GM21529 (cell line): Measurements from ENCODE around the gene EIF5.

Source experiments
- ATAC-seq: cut with Tn5 transposase; IDR thresholded peaks from one replicate; pipeline ENCODE4 v1.9.1; 2021; ENCODE audit not compliant: unreplicated experiment

The EIF5 gene

GRCh38 chr14:103333754-103334643 is at the start of gene EIF5:
Gene EIF5 (plus strand): TSS chr14:103334237. CDS start chr14:103335861, 1,624 bp downstream.
- ATAC-seq: peak; percentile 83

GRCh38 chr14:103284574-103285467 is 49.2 kb upstream of the EIF5 start:
- no peak for ATAC-seq

GRCh38 chr14:103286460-103286859 is 47.6 kb upstream of the EIF5 start:
- ATAC-seq: no peak

- ATAC-seq: no peak
Measured at GRCh38 chr14:103286968-103287850, 46.8 kb upstream of the EIF5 start.

- no peak for ATAC-seq
Measured at GRCh38 chr14:103288076-103288766, 45.8 kb upstream of the EIF5 start.

GRCh38 chr14:103290056-103290455 is 44.0 kb upstream of the EIF5 start:
- ATAC-seq: no peak

- no peak for ATAC-seq
Measured at GRCh38 chr14:103290494-103290893, 43.5 kb upstream of the EIF5 start.

GRCh38 chr14:103290961-103291360 is 43.1 kb upstream of the EIF5 start:
- no peak for ATAC-seq

GRCh38 chr14:103292426-103293374 is 41.3 kb upstream of the EIF5 start:
- ATAC-seq: peak; percentile 79

- ATAC-seq: no peak
Measured at GRCh38 chr14:103293465-103293864, 40.6 kb upstream of the EIF5 start.

- no peak for ATAC-seq
Measured at GRCh38 chr14:103294091-103294490, 39.9 kb upstream of the EIF5 start.

GRCh38 chr14:103296007-103296406 is 38.0 kb upstream of the EIF5 start:
- ATAC-seq: no peak

GRCh38 chr14:103296987-103297386 is 37.0 kb upstream of the EIF5 start:
- ATAC-seq: no peak

GRCh38 chr14:103298620-103299019 is 35.4 kb upstream of the EIF5 start:
- ATAC-seq: no peak

- ATAC-seq: no peak
Measured at GRCh38 chr14:103301512-103302354, 32.3 kb upstream of the EIF5 start.

GRCh38 chr14:103302966-103303365 is 31.1 kb upstream of the EIF5 start:
- ATAC-seq: no peak

- ATAC-seq: no peak
Measured at GRCh38 chr14:103304706-103305105, 29.3 kb upstream of the EIF5 start.
